SH-SY5Y (cell line): Measurements from ENCODE around the gene TBC1D14.

Source experiments
- GATA2 ChIP-seq: IDR thresholded peaks from 2 replicates; pipeline ENCODE4 v1.6.1; 2011; ENCODE audit warnings: mild to moderate bottlenecking, low read depth, low read length
- GATA3 ChIP-seq: IDR thresholded peaks from 2 replicates; pipeline ENCODE4 v1.6.1; 2011; ENCODE audit warnings: low read depth, mild to moderate bottlenecking, low read length, moderate library complexity

DNA sequence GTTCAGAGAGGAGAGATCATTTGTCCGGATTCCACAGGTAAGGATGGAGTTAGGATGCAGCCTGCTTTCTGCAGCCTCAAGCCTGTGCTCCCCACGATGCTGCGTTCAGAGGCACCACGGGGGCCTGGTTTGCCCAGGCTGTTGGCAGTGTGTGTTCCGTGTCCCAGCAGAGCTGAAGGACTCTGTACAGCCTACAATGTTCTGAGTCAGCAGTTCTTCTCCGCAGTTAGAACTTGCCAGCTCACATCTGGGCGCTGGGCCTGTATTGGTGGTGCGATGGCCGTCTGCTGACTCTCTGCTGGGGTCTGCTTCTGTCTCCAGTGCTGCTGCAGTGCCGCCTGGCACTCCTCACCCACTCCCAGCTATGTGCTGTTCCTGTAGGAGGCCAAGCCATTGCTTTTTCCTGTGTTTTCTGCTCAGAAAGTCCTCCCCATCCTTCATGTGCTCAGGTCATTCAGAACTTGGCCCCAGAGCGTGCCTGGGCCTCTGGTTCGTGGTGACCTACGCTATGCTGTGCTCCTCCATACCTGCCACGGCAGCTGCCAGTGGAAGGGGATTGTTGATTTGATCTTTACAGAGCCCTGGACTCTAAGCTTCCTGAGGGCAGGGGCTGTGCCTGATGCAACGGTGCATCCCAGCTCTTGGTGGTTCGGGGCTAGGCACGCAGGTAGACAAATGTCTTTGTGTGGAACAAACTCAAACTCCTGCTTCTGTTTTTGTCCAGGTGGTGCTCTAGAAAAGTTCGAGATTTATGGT is 91.0 kb downstream of the TBC1D14 start:
- no peak for TF ChIP-seq GATA3
- no peak for TF ChIP-seq GATA2
